PC-3 (cell line): ENCODE measurements around the gene CAPN8. TPM values are rescaled to one million over a fixed set of nuclear protein-coding genes. Genes with fewer than 3 reads are reported as not detected.

ENCODE experiments used
- ATAC-seq: fragments of 200-7000 bp; cut with Tn5 transposase; 2 replicates; pipeline ENCODE4 v1.9.1; 2020; ENCODE audit warnings: mild to moderate bottlenecking, moderate library complexity
- BruUV-seq: library from RNA; stranded (reverse); fragments of 400-500 nt; replicated peaks from 2 replicates; lab custom pipeline; 2021; lab: Mats Ljungman, UMichigan
- CTCF ChIA-PET: fragments of 300-600 bp; sonication (Branson Sonifier 250); formaldehyde crosslinking; loops from one replicate; lab custom pipeline; 2022; ENCODE audit warnings: antibody characterized with exemption; lab: Charles Lee
- POLR2A ChIA-PET: fragments of 300-600 bp; sonication (Branson Sonifier 250); formaldehyde crosslinking; loops from one replicate; lab custom pipeline; 2022; ENCODE audit warnings: antibody characterized with exemption; ENCODE audit not compliant: unreplicated experiment; lab: Charles Lee
- DNase-seq: peaks from one replicate; pipeline ENCODE4 v3.0.0-alpha.2; 2015
- H2AFZ ChIP-seq: fragments of 300-600 bp; sonication (generic); 2 replicates; pipeline ENCODE4 v1.6.0; 2016; ENCODE audit warnings: antibody characterized with exemption, low read length
- H3F3A ChIP-seq: fragments of 300-600 bp; sonication (generic); one replicate; pipeline ENCODE4 v1.6.0; 2017; ENCODE audit warnings: antibody characterized with exemption, low read length, control low read depth, mild to moderate bottlenecking; ENCODE audit not compliant: unreplicated experiment
- H3K27ac ChIP-seq: fragments of 300-600 bp; sonication (generic); 2 replicates; pipeline ENCODE4 v1.5.1; 2016; ENCODE audit warnings: mild to moderate bottlenecking, low read length
- H3K27me3 ChIP-seq: fragments of 300-600 bp; sonication (generic); 2 replicates; pipeline ENCODE4 v1.6.1; 2016; ENCODE audit warnings: low read length, mixed read lengths
- H3K36me3 ChIP-seq: fragments of 300-600 bp; sonication (generic); 2 replicates; pipeline ENCODE4 v1.6.1; 2016; ENCODE audit warnings: low read depth, mixed run types, low read length, mixed read lengths
- H3K4me1 ChIP-seq: fragments of 300-600 bp; sonication (generic); 2 replicates; pipeline ENCODE4 v1.5.1; 2016; ENCODE audit warnings: low read length; ENCODE audit not compliant: insufficient read depth
- H3K4me2 ChIP-seq: fragments of 300-600 bp; sonication (generic); 2 replicates; pipeline ENCODE4 v1.6.0; 2016; ENCODE audit warnings: low read length
- H3K4me3 ChIP-seq: fragments of 300-600 bp; sonication (generic); 2 replicates; pipeline ENCODE4 v1.5.1; 2016; ENCODE audit warnings: mild to moderate bottlenecking, low read length, mixed read lengths
- H3K79me2 ChIP-seq: fragments of 300-600 bp; sonication (generic); 2 replicates; pipeline ENCODE4 v1.6.1; 2017; ENCODE audit warnings: low read length, mixed read lengths
- H3K9ac ChIP-seq: fragments of 300-600 bp; sonication (generic); 2 replicates; pipeline ENCODE4 v1.6.0; 2016; ENCODE audit warnings: mild to moderate bottlenecking, low read length
- H3K9me2 ChIP-seq: fragments of 300-600 bp; sonication (generic); replicated peaks from 2 replicates; pipeline ENCODE4 v1.6.1; 2016; ENCODE audit warnings: mixed run types, low read length, mixed read lengths
- H3K9me3 ChIP-seq: fragments of 300-600 bp; sonication (generic); 2 replicates; pipeline ENCODE4 v1.6.1; 2016; ENCODE audit warnings: low read length, mixed read lengths
- H4K20me1 ChIP-seq: fragments of 300-600 bp; sonication (generic); 2 replicates; pipeline ENCODE4 v1.6.1; 2016; ENCODE audit warnings: low read length, mixed read lengths
- CTCF ChIP-seq: fragments of 300-600 bp; sonication (generic); conservative IDR thresholded peaks from 2 replicates; pipeline ENCODE4 v1.5.1; 2017; ENCODE audit warnings: antibody characterized with exemption, low read depth, mild to moderate bottlenecking, low read length
- EZH2 ChIP-seq: fragments of 300-600 bp; sonication (generic); IDR thresholded peaks from one replicate; pipeline ENCODE4 v1.6.1; 2017; ENCODE audit warnings: antibody characterized with exemption, mild to moderate bottlenecking, low read length; ENCODE audit not compliant: unreplicated experiment
- EZH2phosphoT487 ChIP-seq: fragments of 300-600 bp; sonication (generic); IDR thresholded peaks from 2 replicates; pipeline ENCODE4 v1.6.1; 2018; ENCODE audit warnings: mild to moderate bottlenecking, antibody characterized with exemption, low read length, borderline replicate concordance
- intact Hi-C: fragments of 100-400 bp; cut with micrococcal nuclease; formaldehyde crosslinking; loops from 2 replicates; pipeline ENCODE4 v1.9.0; 2023
- total RNA-seq: library from RNA; depleted of rRNA; stranded (reverse); fragments of >200 nt; gene quantifications from 2 replicates; pipeline ENCODE4 v1.2.3, GENCODE V29; 2014

The CAPN8 gene
- total RNA-seq, 1 experiment from 2014 or later = 5.9 TPM

GRCh38 chr1:223706077-223706973, 40.8 kb upstream of the CAPN8 start:
- Histone ChIP-seq H3F3A (peaks cover 11% of the 10 kb centered on the region), H3K79me2 (peaks cover 12% of the 10 kb centered on the region), H3K9me3 (no peaks in the 10 kb centered on the region), H3K36me3 (no peaks in the 10 kb centered on the region), H3K9me2 (no peaks in the 10 kb centered on the region), H2AFZ (no peak overlapping the region), H3K9ac (peak overlapping the region; percentile 83), H3K4me3 (peak overlapping the region; percentile 13; the same call in 1 of the 2 replicates), H4K20me1 (no peaks in the 10 kb centered on the region), H3K27me3 (no peaks in the 10 kb centered on the region), H3K4me1 (peaks cover 93% of the 10 kb centered on the region), H3K27ac (peak overlapping the region; percentile 94), H3K4me2 (peak overlapping the region; percentile 80)
- intact Hi-C loops = loop anchor here (2.0 to 10.0 kb wide), 3 partner anchors 64 to 408 kb away; partner anchors contain the start of genes FBXO28 and TP53BP2
- CTCF ChIA-PET = interaction anchor here (0.6 kb wide), 1 partner anchor 1663 kb away, joined by 3 read pairs; no protein-coding TSS in a partner anchor
- no TSS peak for BruUV-seq
- ATAC-seq = peak; percentile 4
- POLR2A ChIA-PET = no interaction called here
- TF ChIP-seq EZH2phosphoT487 (no peak), EZH2 (no peak)
- DNase-seq = peak; percentile 89

- H3K27ac ChIP-seq = peak overlapping the region; percentile 94
- peaks cover 93% of the 10 kb centered on the region for H3K4me1 ChIP-seq
- intact Hi-C loops = loop anchor here (5.0 to 10.0 kb wide), 2 partner anchors 142 to 410 kb away; partner anchors contain the start of genes FBXO28 and TP53BP2
- no peaks in the 10 kb centered on the region for H3K9me2 ChIP-seq
- peak overlapping the region; percentile 20; the same call in 1 of the 2 replicates for H3K4me3 ChIP-seq
- no peaks in the 10 kb centered on the region for H3K27me3 ChIP-seq
- ChIA-PET POLR2A (no interaction called here), CTCF (interaction anchor here (0.6 kb wide), 1 partner anchor 44 kb away, joined by 4 read pairs; no protein-coding TSS in a partner anchor)
- H3K9ac ChIP-seq = peak overlapping the region; percentile 83
- no peaks in the 10 kb centered on the region for H3K36me3 ChIP-seq
- H3K79me2 ChIP-seq = peaks cover 12% of the 10 kb centered on the region
- BruUV-seq = no TSS peak
- peaks cover 20% of the 10 kb centered on the region for H3F3A ChIP-seq
- H3K4me2 ChIP-seq = peak overlapping the region; percentile 80
- DNase-seq (peak; percentile 81), ATAC-seq (no peak)
- H4K20me1 ChIP-seq = no peaks in the 10 kb centered on the region
- 0 out of 2 replicates have a peak overlapping the region, but pooled peaks have one; percentile 13 for H2AFZ ChIP-seq
- H3K9me3 ChIP-seq = no peaks in the 10 kb centered on the region
- TF ChIP-seq EZH2 (no peak), EZH2phosphoT487 (no peak), CTCF (no peak)
These were observed 39.7 kb upstream of the CAPN8 start for GRCh38 chr1:223704921-223705878.

GRCh38 chr1:223703668-223704013, 38.1 kb upstream of the CAPN8 start:
- intact Hi-C loops = loop anchor here (10.0 kb wide), 1 partner anchor 411 kb away; the partner anchor contains the start of gene FBXO28
- peak overlapping the region; percentile 89 for H3K27ac ChIP-seq
- DNase-seq (no peak), ATAC-seq (no peak)
- no peak for TF ChIP-seq EZH2
- no peak for TF ChIP-seq CTCF
- no peak for TF ChIP-seq EZH2phosphoT487
- CTCF ChIA-PET = no interaction called here
- peaks cover 29% of the 10 kb centered on the region for H3F3A ChIP-seq
- H3K27me3 ChIP-seq = no peaks in the 10 kb centered on the region
- H3K4me3 ChIP-seq = no peak overlapping the region
- H3K4me1 ChIP-seq = peaks cover 94% of the 10 kb centered on the region
- BruUV-seq = no TSS peak
- POLR2A ChIA-PET = no interaction called here
- H3K36me3 ChIP-seq = no peaks in the 10 kb centered on the region
- H3K9me3 ChIP-seq = no peaks in the 10 kb centered on the region
- no peak overlapping the region for H2AFZ ChIP-seq
- no peaks in the 10 kb centered on the region for H3K9me2 ChIP-seq
- peak overlapping the region; percentile 43 for H3K9ac ChIP-seq
- peak overlapping the region; percentile 55 for H3K4me2 ChIP-seq
- H3K79me2 ChIP-seq = peaks cover 12% of the 10 kb centered on the region
- no peaks in the 10 kb centered on the region for H4K20me1 ChIP-seq
